ENCODE data around the gene AOPEP. TPM values are rescaled to one million over a fixed set of nuclear protein-coding genes. Genes with fewer than 3 reads are reported as not detected.
A peak's percentile ranks its signal among the peaks of the same experiment; 100 is the strongest.
"Not testable (repeated sequence)": the region's sequence is repeated elsewhere in the genome, so short reads cannot be mapped to it uniquely, and the experiment has no call there.

Gene AOPEP
- total RNA-seq, 1 donor: 20.7 TPM

GRCh38 chr9:94999832-95000231 is 273.3 kb downstream of the AOPEP start:
- peak in 1 of 3 donors; percentile 18 for DNase-seq (ENCODE audit: low read depth in 2 of 3, low spot score in 2 of 3)

- no peak for DNase-seq (ENCODE audit: low read depth in 2 of 3, low spot score in 2 of 3)
Measured at GRCh38 chr9:95000821-95001220, 274.3 kb downstream of the AOPEP start.

- DNase-seq (ENCODE audit: low read depth in 2 of 3, low spot score in 2 of 3): no peak
Measured at GRCh38 chr9:95001720-95002119, 275.2 kb downstream of the AOPEP start.

- peak in 2 of 3 donors; percentile 23 to 54 for DNase-seq (ENCODE audit: low read depth in 2 of 3, low spot score in 2 of 3)
Measured at GRCh38 chr9:95003689-95004410, 277.4 kb downstream of the AOPEP start.

GRCh38 chr9:95004411-95005277 is 278.1 kb downstream of the AOPEP start:
- DNase-seq (ENCODE audit: low read depth in 2 of 3, low spot score in 2 of 3): peak in 2 of 3 donors; percentile 32 to 39

- peak in 2 of 3 donors; percentile 18 to 31 for DNase-seq (ENCODE audit: low read depth in 2 of 3, low spot score in 2 of 3)
Measured at GRCh38 chr9:95005278-95006143, 279.0 kb downstream of the AOPEP start.

- DNase-seq (ENCODE audit: low read depth in 2 of 3, low spot score in 2 of 3): no peak
Measured at GRCh38 chr9:95007226-95007869, 280.8 kb downstream of the AOPEP start.

GRCh38 chr9:95008151-95008771 is 281.8 kb downstream of the AOPEP start:
- no peak for DNase-seq (ENCODE audit: low read depth in 2 of 3, low spot score in 2 of 3)

GRCh38 chr9:95009459-95009858 is 283.0 kb downstream of the AOPEP start:
- no peak for DNase-seq (ENCODE audit: low read depth in 2 of 3, low spot score in 2 of 3)

- DNase-seq (ENCODE audit: low read depth in 2 of 3, low spot score in 2 of 3): no peak
Measured at GRCh38 chr9:95010431-95010838, 283.9 kb downstream of the AOPEP start.

- no peak for DNase-seq (ENCODE audit: low read depth in 2 of 3, low spot score in 2 of 3)
Measured at GRCh38 chr9:95012035-95012708, 285.7 kb downstream of the AOPEP start.

GRCh38 chr9:95012902-95013301 is 286.4 kb downstream of the AOPEP start:
- no peak for DNase-seq (ENCODE audit: low read depth in 2 of 3, low spot score in 2 of 3)

- DNase-seq (ENCODE audit: low read depth in 2 of 3, low spot score in 2 of 3): no peak
Measured at GRCh38 chr9:95014917-95015316, 288.4 kb downstream of the AOPEP start.

- no peak for DNase-seq (ENCODE audit: low read depth in 2 of 3, low spot score in 2 of 3)
Measured at GRCh38 chr9:95015569-95015968, 289.1 kb downstream of the AOPEP start.

- no peak for DNase-seq (ENCODE audit: low read depth in 2 of 3, low spot score in 2 of 3)
Measured at GRCh38 chr9:95017062-95017461, 290.6 kb downstream of the AOPEP start.

GRCh38 chr9:95017661-95018060 is 291.2 kb downstream of the AOPEP start:
- DNase-seq (ENCODE audit: low read depth in 2 of 3, low spot score in 2 of 3): no peak

GRCh38 chr9:95018099-95018936 is 291.8 kb downstream of the AOPEP start:
- DNase-seq (ENCODE audit: low read depth in 2 of 3, low spot score in 2 of 3): peak in 2 of 3 donors; percentile 77 to 90

GRCh38 chr9:95020644-95021043 is 294.1 kb downstream of the AOPEP start:
- not testable (repeated sequence) for DNase-seq (ENCODE audit: low read depth in 2 of 3, low spot score in 2 of 3)

All from hematopoietic multipotent progenitor cell (in vitro differentiated cells).